SK-N-SH (cell line): ENCODE results near the gene RLBP1. TPM values are rescaled to one million over a fixed set of nuclear protein-coding genes. Genes with fewer than 3 reads are reported as not detected.

Source experiments
- CTCF ChIA-PET: fragments of 300-600, 350-600 bp; formaldehyde crosslinking; extraction: SDS; loops from one replicate; lab custom pipeline; 2021; lab: Yijun Ruan, JAX
- POLR2A ChIA-PET: fragments of 350-600 bp; sonication (Branson Sonifier 250); formaldehyde crosslinking; extraction: SDS; loops from one replicate; lab custom pipeline; 2020; ENCODE audit warnings: antibody characterized with exemption, inconsistent platforms; lab: Yijun Ruan, JAX
- DNase-seq: peaks from one replicate; pipeline ENCODE4 v3.0.0; 2012
- H2AFZ ChIP-seq: fragments of 200-600 bp; sonication (generic); 2 replicates; pipeline ENCODE4 v1.8.1; 2016; ENCODE audit warnings: antibody characterized with exemption, mild to moderate bottlenecking, low read depth
- H3F3A ChIP-seq: fragments of 200-600 bp; sonication (generic); replicated peaks from 2 replicates; pipeline ENCODE3; 2016; ENCODE audit warnings: antibody characterized with exemption, mild to moderate bottlenecking; ENCODE audit not compliant: insufficient read depth
- H3K27ac ChIP-seq, 2 experiments: fragments of 200-500 bp in 1 of 2; fragments of 200-600 bp in 1 of 2; sonication (Bioruptor generic) in 1 of 2; sonication (generic), shearing (Covaris generic) in 1 of 2; 2 replicates each; pipeline versions ENCODE4 v1.5.1 to v1.6.1; 2014 to 2016; ENCODE audit warnings: low read depth in 2 of 2, inconsistent platforms in 1 of 2, low read length in 1 of 2, mild to moderate bottlenecking in 1 of 2, mixed read lengths in 1 of 2
- H3K27me3 ChIP-seq: fragments of 200-600 bp; sonication (generic), shearing (Covaris generic); 2 replicates; pipeline ENCODE4 v1.6.1; 2016; ENCODE audit warnings: mixed run types; ENCODE audit not compliant: insufficient read depth
- H3K36me3 ChIP-seq, 2 experiments: fragments of 200-500 bp in 1 of 2; fragments of 200-600 bp in 1 of 2; sonication (Bioruptor generic) in 1 of 2; sonication (generic) in 1 of 2; replicated peaks in 1 of 2; 2 replicates each; pipeline versions ENCODE3 to v1.5.1; 2014 to 2016; ENCODE audit warnings: low read length in 1 of 2, mild to moderate bottlenecking in 1 of 2; ENCODE audit not compliant: insufficient read depth in 2 of 2, control insufficient read depth in 1 of 2
- H3K4me1 ChIP-seq, 2 experiments: fragments of 200-500 bp in 1 of 2; fragments of 200-600 bp in 1 of 2; sonication (Bioruptor generic) in 1 of 2; sonication (generic), shearing (Covaris generic) in 1 of 2; 2 replicates each; pipeline versions ENCODE4 v1.5.1 to v1.6.1; 2014 to 2016; ENCODE audit warnings: low read depth in 1 of 2, low read length in 1 of 2, mixed run types in 1 of 2; ENCODE audit not compliant: insufficient read depth in 2 of 2, control insufficient read depth in 1 of 2
- H3K4me2 ChIP-seq: fragments of 200-600 bp; sonication (generic), shearing (Covaris generic); 2 replicates; pipeline ENCODE4 v1.6.1; 2017; ENCODE audit warnings: mixed run types
- H3K4me3 ChIP-seq, 2 experiments: fragments of 200-500 bp in 1 of 2; fragments of 200-600 bp in 1 of 2; sonication (Bioruptor generic) in 1 of 2; sonication (generic), shearing (Covaris generic) in 1 of 2; 2 replicates each; pipeline versions ENCODE4 v1.5.1 to v1.8.1; 2014 to 2016; ENCODE audit warnings: low read depth in 2 of 2, inconsistent platforms in 1 of 2, low read length in 1 of 2, mild to moderate bottlenecking in 1 of 2, mixed read lengths in 1 of 2, moderate library complexity in 1 of 2
- H3K79me2 ChIP-seq: fragments of 200-600 bp; sonication (generic); 2 replicates; pipeline ENCODE4 v1.8.1; 2017; ENCODE audit warnings: mild to moderate bottlenecking; ENCODE audit not compliant: insufficient read depth
- H3K9ac ChIP-seq: fragments of 200-600 bp; sonication (generic); 2 replicates; pipeline ENCODE4 v1.6.1; 2017; ENCODE audit warnings: mixed run types
- H3K9me2 ChIP-seq: fragments of 200-600 bp; sonication (generic); 2 replicates; pipeline ENCODE4 v1.6.1; 2017; ENCODE audit warnings: mixed run types
- H3K9me3 ChIP-seq: fragments of 200-600 bp; sonication (generic); 2 replicates; pipeline ENCODE4 v1.6.1; 2017; ENCODE audit warnings: mixed run types, mild to moderate bottlenecking, moderate library complexity
- H4K20me1 ChIP-seq: fragments of 200-600 bp; sonication (generic); 2 replicates; pipeline ENCODE4 v1.6.1; 2017; ENCODE audit warnings: mild to moderate bottlenecking, mixed run types; ENCODE audit not compliant: insufficient read depth
- CHD2 ChIP-seq: fragments of 150-350 bp; IDR thresholded peaks from 2 replicates; pipeline ENCODE4 v1.6.1; 2018; ENCODE audit warnings: low read length; ENCODE audit not compliant: partially characterized antibody
- JUND ChIP-seq: IDR thresholded peaks from 2 replicates; pipeline ENCODE4 v1.4.0; 2012
- NFIC ChIP-seq: IDR thresholded peaks from 2 replicates; pipeline ENCODE4 v1.4.0; 2012; ENCODE audit warnings: borderline replicate concordance
- POLR2AphosphoS5 ChIP-seq: IDR thresholded peaks from 2 replicates; pipeline ENCODE4 v1.6.1; 2012; ENCODE audit warnings: low read depth, low read length
- RAD21 ChIP-seq: IDR thresholded peaks from 2 replicates; pipeline ENCODE4 v1.6.1; 2012; ENCODE audit warnings: mild to moderate bottlenecking, low read length
- RCOR1 ChIP-seq: fragments of 150-350 bp; IDR thresholded peaks from 2 replicates; pipeline ENCODE4 v1.6.1; 2017; ENCODE audit warnings: antibody characterized with exemption, low read length
- RFX5 ChIP-seq: IDR thresholded peaks from 2 replicates; pipeline ENCODE4 v1.6.1; 2012; ENCODE audit warnings: mild to moderate bottlenecking, improper control_type of control experiment, low read length
- RXRA ChIP-seq: IDR thresholded peaks from 2 replicates; pipeline ENCODE4 v1.4.0; 2012; ENCODE audit warnings: low read depth, mild to moderate bottlenecking, borderline replicate concordance
- SIN3A ChIP-seq: IDR thresholded peaks from 2 replicates; pipeline ENCODE4 v1.6.1; 2012; ENCODE audit warnings: low read depth, mild to moderate bottlenecking, low read length, moderate library complexity, borderline replicate concordance
- TCF12 ChIP-seq: IDR thresholded peaks from 2 replicates; pipeline ENCODE4 v1.4.0; 2012
- TEAD4 ChIP-seq: IDR thresholded peaks from 2 replicates; pipeline ENCODE4 v1.4.0; 2012; ENCODE audit warnings: mild to moderate bottlenecking, borderline replicate concordance; ENCODE audit not compliant: insufficient read depth
- WGBS: methylation state at CpG from one replicate; pipeline ENCODE4 v1.1.6; 2017; ENCODE audit warnings: low lambda C conversion rate; 5-methylcytosine and 5-hydroxymethylcytosine counted together
- polyA plus RNA-seq, 3 experiments: library from polyadenylated mRNA; depleted of rRNA; stranded (reverse); fragments of >200 nt; gene quantifications; 2 replicates each; pipeline ENCODE4 v1.2.3, GENCODE V29; 2012
- TF ChIP-seq, protein P1 (sequence below): fragments of 150-350 bp; IDR thresholded peaks from 2 replicates; pipeline ENCODE4 v1.6.1; 2016; ENCODE audit warnings: mild to moderate bottlenecking, low read depth, low read length
- TF ChIP-seq, protein P2 (sequence below): fragments of 200-600 bp; sonication (generic); IDR thresholded peaks from 2 replicates; pipeline ENCODE4 v1.6.1; 2017; ENCODE audit warnings: antibody characterized with exemption, mild to moderate bottlenecking, moderate library complexity
- TF ChIP-seq, protein P3 (sequence below): fragments of 150-350 bp; IDR thresholded peaks from 2 replicates; pipeline ENCODE4 v1.6.1; 2017; ENCODE audit warnings: antibody characterized with exemption, low read length, low read depth, borderline replicate concordance
- TF ChIP-seq, protein P4 (sequence below): IDR thresholded peaks from 2 replicates; pipeline ENCODE4 v1.4.0; 2012; ENCODE audit warnings: low read depth, borderline replicate concordance

The RLBP1 gene
- polyA plus RNA-seq, 1 of the 3 experiments (the other 2 are of a cell fraction): not detected

DNA sequence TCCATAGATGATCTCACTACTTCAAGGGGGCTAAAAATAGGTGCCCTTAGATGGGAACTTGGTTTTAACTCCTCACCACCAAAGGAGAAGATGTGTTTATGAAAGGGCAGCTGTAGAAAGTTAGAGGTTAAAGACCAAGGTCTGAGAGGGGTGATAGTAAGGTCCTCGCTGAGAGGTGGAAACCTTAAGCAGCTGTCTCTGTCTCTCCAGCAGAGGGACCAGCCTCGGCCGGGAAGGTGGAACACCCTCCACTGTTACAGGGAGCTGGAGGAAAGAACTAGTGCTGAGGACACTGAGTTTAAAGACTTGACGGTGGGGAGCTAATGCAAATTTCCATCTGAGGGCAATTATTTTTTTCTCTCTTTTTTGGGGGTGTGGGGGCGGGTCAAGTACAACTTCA is 8.9 kb upstream of the RLBP1 start:
- no peaks in the 10 kb centered on the region for H3K9me2 ChIP-seq
- no peak overlapping the region for H3K4me3 ChIP-seq
- no peaks in the 10 kb centered on the region for H3F3A ChIP-seq
- no peaks in the 10 kb centered on the region for H3K36me3 ChIP-seq
- H2AFZ ChIP-seq: no peak overlapping the region
- TF ChIP-seq RCOR1: no peak
- no peak for TF ChIP-seq RFX5
- TF ChIP-seq POLR2AphosphoS5: no peak
- TF ChIP-seq, protein P1, sequence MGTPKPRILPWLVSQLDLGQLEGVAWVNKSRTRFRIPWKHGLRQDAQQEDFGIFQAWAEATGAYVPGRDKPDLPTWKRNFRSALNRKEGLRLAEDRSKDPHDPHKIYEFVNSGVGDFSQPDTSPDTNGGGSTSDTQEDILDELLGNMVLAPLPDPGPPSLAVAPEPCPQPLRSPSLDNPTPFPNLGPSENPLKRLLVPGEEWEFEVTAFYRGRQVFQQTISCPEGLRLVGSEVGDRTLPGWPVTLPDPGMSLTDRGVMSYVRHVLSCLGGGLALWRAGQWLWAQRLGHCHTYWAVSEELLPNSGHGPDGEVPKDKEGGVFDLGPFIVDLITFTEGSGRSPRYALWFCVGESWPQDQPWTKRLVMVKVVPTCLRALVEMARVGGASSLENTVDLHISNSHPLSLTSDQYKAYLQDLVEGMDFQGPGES: no peak
- no peak for TF ChIP-seq TCF12
- TF ChIP-seq JUND: no peak
- WGBS: 54% methylated on average over 5 of the region's 5 CpGs
- no peaks in the 10 kb centered on the region for H3K9me3 ChIP-seq
- ChIA-PET POLR2A (no interaction called here), CTCF (interaction anchor here (1.1 to 1.5 kb wide), 2 partner anchors 24 to 200 kb away, joined by 3 to 12 read pairs; no protein-coding TSS in a partner anchor)
- peaks cover 4% of the 10 kb centered on the region; the same call in 1 of the 2 replicates for H3K27me3 ChIP-seq
- H3K4me2 ChIP-seq: no peak overlapping the region
- H3K4me1 ChIP-seq: no peaks in the 10 kb centered on the region
- no peak overlapping the region for H3K9ac ChIP-seq
- H3K27ac ChIP-seq: no peak overlapping the region
- DNase-seq: no peak
- no peaks in the 10 kb centered on the region for H3K79me2 ChIP-seq
- H4K20me1 ChIP-seq: no peaks in the 10 kb centered on the region

DNA sequence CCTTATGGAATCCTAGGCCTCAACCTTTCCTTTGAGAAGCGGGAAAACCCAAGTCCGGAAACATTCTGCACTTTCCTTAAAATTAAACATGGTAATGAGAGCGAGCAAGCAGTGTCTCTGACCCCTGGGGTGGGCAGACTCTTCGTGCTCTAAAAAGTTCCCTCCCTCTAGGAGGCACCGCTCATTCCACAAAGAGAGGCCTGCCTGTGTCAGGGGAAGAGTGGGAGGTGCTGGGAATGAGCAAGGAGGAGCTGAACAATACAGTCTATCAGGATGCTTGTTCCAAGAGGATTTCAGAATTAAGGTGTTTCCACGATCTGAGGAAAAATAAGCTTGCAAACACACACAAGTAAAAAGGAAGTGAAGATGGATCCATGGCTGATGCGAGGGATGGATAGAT is 6.0 kb upstream of the RLBP1 start:
- H3K4me3 ChIP-seq: no peak overlapping the region
- H3K36me3 ChIP-seq: no peaks in the 10 kb centered on the region
- ChIA-PET POLR2A (no interaction called here), CTCF (interaction anchor here (1.0 to 7.4 kb wide), 2 partner anchors 21 to 505 kb away, joined by 3 to 56 read pairs; no protein-coding TSS in a partner anchor)
- H2AFZ ChIP-seq: no peak overlapping the region
- no peak overlapping the region for H3K4me2 ChIP-seq
- H3K9me3 ChIP-seq: no peaks in the 10 kb centered on the region
- H3K27ac ChIP-seq: no peak overlapping the region
- H3K79me2 ChIP-seq: no peaks in the 10 kb centered on the region
- DNase-seq: no peak
- WGBS: 81% methylated on average over 7 of the region's 7 CpGs
- no peaks in the 10 kb centered on the region for H3K9me2 ChIP-seq
- no peaks in the 10 kb centered on the region for H4K20me1 ChIP-seq
- no peaks in the 10 kb centered on the region for H3K4me1 ChIP-seq
- H3F3A ChIP-seq: no peaks in the 10 kb centered on the region
- TF ChIP-seq RAD21 (no peak), TEAD4 (no peak), RXRA (no peak), NFIC (no peak), CHD2 (no peak), SIN3A (no peak)
- TF ChIP-seq, protein P2, sequence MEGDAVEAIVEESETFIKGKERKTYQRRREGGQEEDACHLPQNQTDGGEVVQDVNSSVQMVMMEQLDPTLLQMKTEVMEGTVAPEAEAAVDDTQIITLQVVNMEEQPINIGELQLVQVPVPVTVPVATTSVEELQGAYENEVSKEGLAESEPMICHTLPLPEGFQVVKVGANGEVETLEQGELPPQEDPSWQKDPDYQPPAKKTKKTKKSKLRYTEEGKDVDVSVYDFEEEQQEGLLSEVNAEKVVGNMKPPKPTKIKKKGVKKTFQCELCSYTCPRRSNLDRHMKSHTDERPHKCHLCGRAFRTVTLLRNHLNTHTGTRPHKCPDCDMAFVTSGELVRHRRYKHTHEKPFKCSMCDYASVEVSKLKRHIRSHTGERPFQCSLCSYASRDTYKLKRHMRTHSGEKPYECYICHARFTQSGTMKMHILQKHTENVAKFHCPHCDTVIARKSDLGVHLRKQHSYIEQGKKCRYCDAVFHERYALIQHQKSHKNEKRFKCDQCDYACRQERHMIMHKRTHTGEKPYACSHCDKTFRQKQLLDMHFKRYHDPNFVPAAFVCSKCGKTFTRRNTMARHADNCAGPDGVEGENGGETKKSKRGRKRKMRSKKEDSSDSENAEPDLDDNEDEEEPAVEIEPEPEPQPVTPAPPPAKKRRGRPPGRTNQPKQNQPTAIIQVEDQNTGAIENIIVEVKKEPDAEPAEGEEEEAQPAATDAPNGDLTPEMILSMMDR: no peak
- TF ChIP-seq, protein P3, sequence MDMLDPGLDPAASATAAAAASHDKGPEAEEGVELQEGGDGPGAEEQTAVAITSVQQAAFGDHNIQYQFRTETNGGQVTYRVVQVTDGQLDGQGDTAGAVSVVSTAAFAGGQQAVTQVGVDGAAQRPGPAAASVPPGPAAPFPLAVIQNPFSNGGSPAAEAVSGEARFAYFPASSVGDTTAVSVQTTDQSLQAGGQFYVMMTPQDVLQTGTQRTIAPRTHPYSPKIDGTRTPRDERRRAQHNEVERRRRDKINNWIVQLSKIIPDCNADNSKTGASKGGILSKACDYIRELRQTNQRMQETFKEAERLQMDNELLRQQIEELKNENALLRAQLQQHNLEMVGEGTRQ: no peak
- TF ChIP-seq, protein P4, sequence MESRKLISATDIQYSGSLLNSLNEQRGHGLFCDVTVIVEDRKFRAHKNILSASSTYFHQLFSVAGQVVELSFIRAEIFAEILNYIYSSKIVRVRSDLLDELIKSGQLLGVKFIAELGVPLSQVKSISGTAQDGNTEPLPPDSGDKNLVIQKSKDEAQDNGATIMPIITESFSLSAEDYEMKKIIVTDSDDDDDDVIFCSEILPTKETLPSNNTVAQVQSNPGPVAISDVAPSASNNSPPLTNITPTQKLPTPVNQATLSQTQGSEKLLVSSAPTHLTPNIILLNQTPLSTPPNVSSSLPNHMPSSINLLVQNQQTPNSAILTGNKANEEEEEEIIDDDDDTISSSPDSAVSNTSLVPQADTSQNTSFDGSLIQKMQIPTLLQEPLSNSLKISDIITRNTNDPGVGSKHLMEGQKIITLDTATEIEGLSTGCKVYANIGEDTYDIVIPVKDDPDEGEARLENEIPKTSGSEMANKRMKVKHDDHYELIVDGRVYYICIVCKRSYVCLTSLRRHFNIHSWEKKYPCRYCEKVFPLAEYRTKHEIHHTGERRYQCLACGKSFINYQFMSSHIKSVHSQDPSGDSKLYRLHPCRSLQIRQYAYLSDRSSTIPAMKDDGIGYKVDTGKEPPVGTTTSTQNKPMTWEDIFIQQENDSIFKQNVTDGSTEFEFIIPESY: no peak
- no peak overlapping the region for H3K9ac ChIP-seq
- no peaks in the 10 kb centered on the region for H3K27me3 ChIP-seq
